Skin of body (tissue), 2 donors: ENCODE results near the gene ATP2B1. TPM values are rescaled to one million over a fixed set of nuclear protein-coding genes. Genes with fewer than 3 reads are reported as not detected.

Experiments used
- DNase-seq: peaks from one replicate; lab custom pipeline; 2025; lab: John Stamatoyannopoulos, UW
- total RNA-seq: library from RNA; depleted of rRNA; stranded (reverse); fragments of >200 nt; gene quantifications from one replicate; pipeline ENCODE4 v1.2.3, GENCODE V29; 2014

Gene ATP2B1
- total RNA-seq, 1 donor from 2014 or later, result 71.9 TPM

- no peak for DNase-seq
These were observed 46.8 kb downstream of the ATP2B1 start for GRCh38 chr12:89661706-89662330.

- no peak for DNase-seq
These were observed 50.9 kb downstream of the ATP2B1 start for GRCh38 chr12:89657739-89658138.

DNA sequence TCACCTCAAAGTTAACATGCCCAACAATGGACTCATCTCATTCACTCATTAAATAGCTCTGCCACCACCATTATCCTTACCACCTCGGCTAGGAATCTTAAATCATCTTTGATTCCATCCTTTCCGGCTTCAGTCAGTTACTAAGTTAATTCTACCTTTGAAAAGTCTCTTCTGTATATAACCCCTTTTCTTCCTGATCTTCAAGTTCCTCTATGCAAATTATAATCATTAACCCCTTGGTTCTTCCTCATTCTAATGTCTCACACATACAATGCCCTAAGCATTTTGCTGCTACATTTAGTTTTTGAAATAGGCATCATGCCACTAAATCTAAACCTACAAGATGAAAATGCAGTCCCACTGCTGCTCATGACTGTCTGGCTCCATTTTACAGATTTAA lies 51.6 kb downstream of the ATP2B1 start:
- DNase-seq, result no peak

- no peak for DNase-seq
These were observed 52.8 kb downstream of the ATP2B1 start for GRCh38 chr12:89655841-89656240.

DNA sequence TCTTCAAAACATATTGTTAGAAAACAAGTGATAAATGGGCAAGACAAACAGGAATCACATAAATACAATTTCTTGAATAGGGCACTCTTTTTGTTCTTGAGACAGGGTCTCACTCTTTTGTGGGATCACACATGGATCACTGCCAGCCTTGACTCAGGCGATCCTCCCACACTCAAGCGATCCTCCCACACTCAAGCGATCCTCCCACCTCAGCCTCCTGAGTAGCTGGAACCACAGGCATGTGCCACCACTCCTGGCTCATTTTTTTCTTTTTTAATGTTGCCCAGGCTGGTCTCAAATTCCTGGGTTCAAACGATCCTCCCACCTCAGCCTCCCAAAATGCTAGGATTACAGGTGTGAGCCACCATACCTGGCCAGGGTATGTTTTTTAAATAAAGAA lies 57.4 kb downstream of the ATP2B1 start:
- no peak for DNase-seq

GRCh38 chr12:89650239-89650638 lies 58.4 kb downstream of the ATP2B1 start:
- DNase-seq, result no peak

GRCh38 chr12:89649820-89650219 lies 58.8 kb downstream of the ATP2B1 start:
- DNase-seq, result no peak

DNA sequence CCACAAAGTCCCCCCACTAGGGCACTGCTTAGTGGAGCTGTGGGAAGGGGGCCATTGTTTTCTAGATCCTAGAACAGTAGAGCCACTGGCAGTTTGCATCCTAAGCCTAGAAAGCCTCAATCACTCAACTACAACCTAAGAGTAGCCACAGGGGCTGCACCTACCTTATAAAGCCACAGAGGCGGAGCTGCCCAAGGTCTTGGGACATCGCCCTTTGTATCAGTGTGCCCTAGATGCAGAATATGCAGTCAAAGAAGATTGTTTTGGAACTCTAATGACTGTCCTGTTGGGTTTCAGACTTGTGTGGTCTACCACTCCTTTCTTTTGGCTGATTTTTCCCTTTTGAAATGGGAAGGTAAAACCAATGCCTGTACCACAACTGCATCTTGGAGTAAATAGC lies 59.5 kb downstream of the ATP2B1 start:
- DNase-seq, result no peak

DNA sequence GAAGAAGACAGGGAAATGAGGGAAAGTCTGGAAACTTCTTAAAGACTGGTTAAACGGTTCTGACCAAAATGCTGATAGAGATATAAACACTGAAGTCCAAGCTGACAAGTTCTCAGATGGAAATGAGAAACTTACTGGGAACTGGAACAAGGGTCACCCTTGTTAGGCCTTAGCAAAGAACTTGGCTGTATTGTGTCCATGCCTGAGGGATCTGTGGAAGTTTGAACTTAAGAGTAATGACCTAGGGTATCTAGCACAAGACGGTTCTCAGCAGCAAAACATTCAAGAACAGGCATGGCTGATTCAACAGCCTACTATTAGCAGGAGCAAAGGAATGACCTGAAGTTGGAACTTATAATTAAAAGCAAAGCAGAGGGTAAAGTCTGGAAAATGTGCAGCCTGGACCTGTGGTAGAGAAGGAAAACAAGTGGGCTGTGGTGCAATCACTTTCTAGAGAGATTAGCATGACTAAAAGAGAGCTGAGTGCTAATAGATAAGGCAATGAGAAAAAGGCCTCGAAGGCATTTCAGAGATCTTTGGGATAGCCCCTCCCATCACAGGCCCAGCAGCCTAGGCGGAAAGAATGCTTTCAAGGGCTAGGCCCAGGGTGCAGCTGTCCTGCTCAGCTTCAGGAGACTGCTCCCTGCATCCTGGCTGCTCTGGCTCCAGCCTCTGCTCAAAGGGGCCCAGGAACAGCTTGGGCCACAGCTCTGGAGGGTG lies 60.3 kb downstream of the ATP2B1 start:
- DNase-seq, result no peak

GRCh38 chr12:89645434-89645833 lies 63.2 kb downstream of the ATP2B1 start:
- DNase-seq, result no peak

DNA sequence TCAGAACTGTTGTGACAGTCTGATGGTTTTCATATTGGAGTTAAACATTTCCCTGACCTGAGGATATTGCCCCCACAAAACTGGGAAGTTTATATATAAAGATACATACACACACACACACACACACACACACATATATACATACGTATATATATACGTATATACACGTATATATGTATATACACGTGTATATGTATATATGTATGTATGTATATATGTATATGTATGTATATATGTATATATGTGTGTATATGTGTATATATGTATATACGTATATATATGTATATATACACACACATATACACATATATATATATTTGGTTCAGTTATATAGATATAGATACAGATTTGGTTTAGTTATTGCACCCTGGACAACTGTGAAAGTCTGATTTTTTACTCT lies 65.7 kb downstream of the ATP2B1 start:
- no peak for DNase-seq

DNA sequence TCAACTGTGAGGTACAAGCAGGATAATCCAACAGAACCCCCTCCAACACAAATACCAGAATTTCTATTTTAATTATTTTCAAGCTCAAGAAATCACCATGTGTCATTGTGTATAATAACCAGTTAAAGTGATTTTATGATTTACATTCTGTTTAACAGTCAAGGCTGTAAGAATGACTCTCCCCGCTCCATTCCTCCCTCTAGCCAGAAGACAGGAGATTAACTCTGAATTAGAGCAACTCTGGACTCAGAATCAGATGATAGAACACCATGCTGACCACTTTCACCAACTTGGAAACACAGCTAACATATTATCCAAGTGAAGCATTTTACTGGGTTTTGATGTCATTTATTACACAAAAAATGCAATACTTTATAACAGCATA lies 71.9 kb downstream of the ATP2B1 start:
- no peak for DNase-seq

- no peak for DNase-seq
These were observed 72.4 kb downstream of the ATP2B1 start for GRCh38 chr12:89636052-89636775.

DNA sequence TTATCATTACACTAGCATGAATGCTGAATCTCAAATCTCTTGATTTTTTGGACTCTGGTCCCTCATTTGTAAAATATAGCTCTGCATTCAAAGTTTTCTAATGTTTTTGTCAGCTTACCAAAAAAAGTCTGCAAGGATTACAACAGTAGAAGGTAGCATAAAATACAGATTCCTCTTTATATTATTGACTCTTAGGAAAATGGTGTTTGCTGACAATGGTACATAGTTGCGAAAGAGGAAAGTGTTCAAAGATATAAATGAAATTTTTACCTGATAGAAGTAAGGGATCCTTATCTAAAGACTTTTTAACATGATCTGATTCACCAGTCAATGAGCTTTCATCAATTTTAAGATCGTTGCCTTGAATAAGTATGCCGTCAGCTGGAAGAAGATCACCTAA lies 74.1 kb downstream of the ATP2B1 start:
- no peak for DNase-seq

DNA sequence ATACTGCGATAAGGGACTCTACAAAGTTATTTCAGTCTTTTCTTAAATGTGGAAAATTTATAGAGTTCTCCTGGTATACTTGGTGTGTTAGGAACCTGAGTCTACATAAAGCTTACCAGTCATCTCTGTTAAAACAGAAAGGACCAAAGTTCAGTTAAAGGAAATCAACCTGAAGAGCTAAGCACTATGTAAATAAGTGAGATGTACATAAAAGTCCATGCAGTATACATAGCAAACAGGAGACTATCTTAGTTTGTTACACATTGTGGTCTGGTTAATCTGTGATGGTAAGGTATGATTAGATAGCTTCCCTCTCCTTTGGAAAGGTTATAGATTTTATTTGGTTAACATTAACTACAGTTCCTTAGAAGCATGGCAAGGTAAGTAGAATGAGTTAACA lies 75.9 kb downstream of the ATP2B1 start:
- DNase-seq, result no peak

DNA sequence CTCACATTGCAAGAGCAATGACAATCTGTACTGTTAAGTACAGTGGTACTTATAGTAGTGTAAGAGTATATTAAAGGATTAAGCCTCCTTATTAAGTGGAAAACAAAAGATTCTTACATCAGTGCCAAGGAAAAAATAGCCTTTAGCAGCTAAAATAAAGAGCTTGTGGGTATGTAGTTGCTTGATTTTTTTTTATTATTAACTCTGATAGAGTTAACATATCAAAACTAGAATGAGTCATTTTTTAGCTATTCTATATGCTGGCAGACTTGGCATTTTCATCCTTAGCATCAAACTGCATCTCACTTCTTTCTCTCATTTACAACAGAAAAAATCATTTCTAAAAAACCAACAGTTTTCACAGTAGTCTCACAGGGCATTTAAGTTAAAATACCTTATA lies 86.5 kb downstream of the ATP2B1 start:
- DNase-seq, result no peak

DNA sequence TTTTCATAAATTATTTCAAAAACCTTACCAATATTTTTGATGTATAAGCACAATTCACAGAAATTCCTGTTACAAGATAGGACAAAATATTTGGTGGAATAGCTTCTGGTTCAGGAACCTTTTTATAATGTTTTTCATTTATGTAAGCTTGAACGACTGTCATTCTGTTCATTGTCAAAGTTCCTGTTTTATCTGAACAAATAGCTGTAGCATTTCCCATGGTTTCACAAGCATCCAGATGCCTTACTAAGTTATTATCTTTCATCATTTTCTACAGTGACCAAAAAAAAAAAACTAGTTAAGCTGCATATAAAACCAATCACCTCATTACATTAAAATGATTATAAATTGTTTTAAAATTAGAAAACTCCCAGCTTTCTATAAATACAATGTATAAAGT lies 87.1 kb downstream of the ATP2B1 start:
- DNase-seq, result no peak

DNA sequence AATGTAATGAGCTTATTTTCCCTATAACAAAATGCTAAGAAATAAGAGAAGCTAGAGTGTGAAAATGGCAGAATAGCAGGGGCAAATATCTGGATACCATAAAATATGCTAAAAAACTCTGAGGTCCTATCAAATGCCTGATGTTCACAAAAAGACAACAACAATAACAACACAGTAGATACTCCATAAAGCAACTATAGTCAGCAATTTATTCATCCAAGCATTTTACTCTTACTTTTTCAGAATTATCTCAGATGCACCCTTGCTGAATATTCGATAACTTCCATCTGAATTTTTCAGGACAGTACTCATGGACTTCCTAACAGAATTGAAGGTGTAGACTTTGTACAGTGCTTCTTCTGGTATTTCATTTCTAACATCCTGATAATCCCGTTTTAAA lies 88.9 kb downstream of the ATP2B1 start:
- no peak for DNase-seq

- no peak for DNase-seq
These were observed 90.3 kb downstream of the ATP2B1 start for GRCh38 chr12:89618113-89618862.

DNA sequence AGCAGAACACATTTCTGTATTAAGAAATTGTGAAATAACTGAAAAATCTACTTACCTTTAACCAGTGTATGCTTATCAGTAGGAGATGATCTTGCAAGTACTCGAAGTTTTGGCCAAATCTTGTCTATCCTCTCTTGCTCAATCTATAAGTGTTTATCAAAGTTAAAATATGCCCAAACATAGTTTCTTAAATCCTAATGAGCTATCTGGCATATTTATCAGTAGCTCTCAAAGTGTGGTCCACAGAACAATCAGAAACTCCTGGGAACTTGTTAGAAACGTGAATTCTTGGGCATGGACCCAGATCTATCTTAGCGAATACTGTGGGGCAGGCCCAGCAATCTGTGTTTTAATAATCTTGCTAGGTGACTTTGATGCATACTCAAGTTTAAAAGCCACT lies 98.3 kb downstream of the ATP2B1 start:
- no peak for DNase-seq

DNA sequence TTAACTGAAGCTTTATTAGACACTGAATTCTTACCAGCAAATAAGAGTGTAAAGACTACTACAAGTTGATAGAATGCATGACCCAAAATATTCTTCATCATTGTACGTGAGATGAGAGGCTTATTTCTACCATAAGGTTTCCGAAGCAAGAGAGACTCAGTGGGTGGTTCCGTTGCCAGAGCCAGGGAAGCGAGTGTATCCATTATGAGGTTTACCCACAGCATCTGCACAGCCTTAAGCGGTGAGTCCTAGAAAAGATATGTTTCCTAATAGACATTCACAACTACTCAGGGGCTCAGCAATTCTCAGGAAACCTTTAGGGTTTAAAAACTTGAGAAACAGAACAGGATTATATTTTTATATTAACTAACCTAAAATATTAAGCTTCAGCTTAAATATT lies 105.0 kb downstream of the ATP2B1 start:
- no peak for DNase-seq

- no peak for DNase-seq
These were observed 110.9 kb downstream of the ATP2B1 start for GRCh38 chr12:89597770-89598169.
